Esophagus muscularis mucosa (tissue), 4 donors: ENCODE measurements around the gene EPN1. TPM values are rescaled to one million over a fixed set of nuclear protein-coding genes. Genes with fewer than 3 reads are reported as not detected.

Experiments used
- DNase-seq: peaks from one replicate; pipeline ENCODE4 v3.0.0-alpha.2; 2017; ENCODE audit errors: extremely low spot score
- H3K27ac ChIP-seq, 4 donors: fragments of 200-600 bp; sonication (generic); replicated peaks in 1 of 4; 1 replicate in 3 of 4; 2 replicates in 1 of 4; pipeline ENCODE4 v1.5.1; 2016 to 2019; ENCODE audit warnings: mild to moderate bottlenecking in 1 of 4
- H3K27me3 ChIP-seq, 4 donors: fragments of 200-600 bp; sonication (generic); one replicate each; pipeline versions ENCODE4 v1.5.1 to v1.6.0; 2016 to 2019
- H3K36me3 ChIP-seq, 4 donors: fragments of 200-600 bp; sonication (generic); one replicate each; pipeline ENCODE4 v1.5.1; 2016 to 2019
- H3K4me1 ChIP-seq, 4 donors: fragments of 200-600 bp; sonication (generic); one replicate each; pipeline ENCODE4 v1.5.1; 2016 to 2019
- H3K4me3 ChIP-seq, 4 donors: fragments of 200-600 bp; sonication (generic); 1 replicate in 2 of 4; 2 replicates in 2 of 4; pipeline ENCODE4 v1.5.1; 2016 to 2019; ENCODE audit warnings: mild to moderate bottlenecking in 4 of 4, moderate library complexity in 1 of 4
- H3K9me3 ChIP-seq, 4 donors: fragments of 200-600 bp; sonication (generic); 1 replicate in 3 of 4; 2 replicates in 1 of 4; pipeline ENCODE4 v1.5.1; 2016 to 2019
- EP300 ChIP-seq: sonication (generic); formaldehyde crosslinking; IDR thresholded peaks from one replicate; pipeline ENCODE4 v1.6.1; 2017; ENCODE audit warnings: antibody characterized with exemption
- POLR2A ChIP-seq: fragments of 450-650 bp; IDR thresholded peaks from one replicate; pipeline ENCODE4 v1.6.1; 2017; ENCODE audit warnings: antibody characterized with exemption, moderate library complexity, mild to moderate bottlenecking, low read depth
- POLR2AphosphoS5 ChIP-seq, 2 donors: sonication (generic); formaldehyde crosslinking; IDR thresholded peaks; one replicate each; pipeline ENCODE4 v1.6.1; 2017; ENCODE audit warnings: antibody characterized with exemption in 2 of 2
- WGBS: methylation state at CpG from one replicate; pipeline ENCODE4 v1.1.5; 2018; 5-methylcytosine and 5-hydroxymethylcytosine counted together
- intact Hi-C: fragments of 100-400 bp; cut with DNase I; formaldehyde crosslinking; loops from one replicate; pipeline ENCODE4 v1.15.1; 2023
- total RNA-seq, 4 donors: library from RNA; depleted of rRNA; stranded (reverse); fragments of >200 nt; gene quantifications; one replicate each; pipeline versions ENCODE4 v1.1.0 to v1.2.1, GENCODE V29; 2016
- TF ChIP-seq, protein P1 (sequence below), 3 experiments: fragments of 200-600 bp in 2 of 3; fragments of 450-650 bp in 1 of 3; sonication (generic) in 2 of 3; IDR thresholded peaks; one replicate each; pipeline ENCODE4 v1.5.1; 2017 to 2019; ENCODE audit warnings: antibody characterized with exemption in 3 of 3, mild to moderate bottlenecking in 2 of 3, moderate library complexity in 1 of 3

The EPN1 gene
- total RNA-seq, 4 donors from 2014 or later: 30.7 to 176 (median 104) TPM

- 90% methylated on average over 14 of the region's 22 CpGs for WGBS
These were observed 12.5 kb downstream of the EPN1 start for GRCh38 chr19:55687281-55688201.

GRCh38 chr19:55688422-55689218 is 13.6 kb downstream of the EPN1 start:
- intact Hi-C loops: no loop called here
- peaks cover 53 to 100% (median 98%) of the 10 kb centered on the region in 4 donors for H3K36me3 ChIP-seq
- no peak for TF ChIP-seq POLR2AphosphoS5 (IDR thresholded peaks at IDR 0.05)
- TF ChIP-seq POLR2A: no peak
- no peak for TF ChIP-seq EP300
- TF ChIP-seq, protein P1, sequence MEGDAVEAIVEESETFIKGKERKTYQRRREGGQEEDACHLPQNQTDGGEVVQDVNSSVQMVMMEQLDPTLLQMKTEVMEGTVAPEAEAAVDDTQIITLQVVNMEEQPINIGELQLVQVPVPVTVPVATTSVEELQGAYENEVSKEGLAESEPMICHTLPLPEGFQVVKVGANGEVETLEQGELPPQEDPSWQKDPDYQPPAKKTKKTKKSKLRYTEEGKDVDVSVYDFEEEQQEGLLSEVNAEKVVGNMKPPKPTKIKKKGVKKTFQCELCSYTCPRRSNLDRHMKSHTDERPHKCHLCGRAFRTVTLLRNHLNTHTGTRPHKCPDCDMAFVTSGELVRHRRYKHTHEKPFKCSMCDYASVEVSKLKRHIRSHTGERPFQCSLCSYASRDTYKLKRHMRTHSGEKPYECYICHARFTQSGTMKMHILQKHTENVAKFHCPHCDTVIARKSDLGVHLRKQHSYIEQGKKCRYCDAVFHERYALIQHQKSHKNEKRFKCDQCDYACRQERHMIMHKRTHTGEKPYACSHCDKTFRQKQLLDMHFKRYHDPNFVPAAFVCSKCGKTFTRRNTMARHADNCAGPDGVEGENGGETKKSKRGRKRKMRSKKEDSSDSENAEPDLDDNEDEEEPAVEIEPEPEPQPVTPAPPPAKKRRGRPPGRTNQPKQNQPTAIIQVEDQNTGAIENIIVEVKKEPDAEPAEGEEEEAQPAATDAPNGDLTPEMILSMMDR (IDR thresholded peaks at IDR 0.05): no peak
- WGBS: 67% methylated on average over 12 of the region's 27 CpGs
- no peaks in the 10 kb centered on the region for H3K27me3 ChIP-seq
- peaks cover 3 to 44% (median 16%) of the 10 kb centered on the region in 4 donors for H3K4me1 ChIP-seq
- H3K27ac ChIP-seq: no peak overlapping the region
- H3K9me3 ChIP-seq: no peaks in the 10 kb centered on the region
- DNase-seq: no peak
- no peak overlapping the region for H3K4me3 ChIP-seq

More at GRCh38 chr19:55687281-55688201, 12.5 kb downstream of the EPN1 start:
- H3K27ac ChIP-seq: no peak overlapping the region
- no peaks in the 10 kb centered on the region for H3K27me3 ChIP-seq
- H3K4me1 ChIP-seq: peaks cover 4 to 50% (median 16%) of the 10 kb centered on the region in 4 donors
- TF ChIP-seq POLR2A (no peak), EP300 (no peak)
- TF ChIP-seq, protein P1 (IDR thresholded peaks at IDR 0.05): no peak
- peaks cover 42 to 100% (median 97%) of the 10 kb centered on the region in 4 donors for H3K36me3 ChIP-seq
- intact Hi-C loops: no loop called here
- no peak overlapping the region for H3K4me3 ChIP-seq
- H3K9me3 ChIP-seq: no peaks in the 10 kb centered on the region
- DNase-seq: no peak

DNA sequence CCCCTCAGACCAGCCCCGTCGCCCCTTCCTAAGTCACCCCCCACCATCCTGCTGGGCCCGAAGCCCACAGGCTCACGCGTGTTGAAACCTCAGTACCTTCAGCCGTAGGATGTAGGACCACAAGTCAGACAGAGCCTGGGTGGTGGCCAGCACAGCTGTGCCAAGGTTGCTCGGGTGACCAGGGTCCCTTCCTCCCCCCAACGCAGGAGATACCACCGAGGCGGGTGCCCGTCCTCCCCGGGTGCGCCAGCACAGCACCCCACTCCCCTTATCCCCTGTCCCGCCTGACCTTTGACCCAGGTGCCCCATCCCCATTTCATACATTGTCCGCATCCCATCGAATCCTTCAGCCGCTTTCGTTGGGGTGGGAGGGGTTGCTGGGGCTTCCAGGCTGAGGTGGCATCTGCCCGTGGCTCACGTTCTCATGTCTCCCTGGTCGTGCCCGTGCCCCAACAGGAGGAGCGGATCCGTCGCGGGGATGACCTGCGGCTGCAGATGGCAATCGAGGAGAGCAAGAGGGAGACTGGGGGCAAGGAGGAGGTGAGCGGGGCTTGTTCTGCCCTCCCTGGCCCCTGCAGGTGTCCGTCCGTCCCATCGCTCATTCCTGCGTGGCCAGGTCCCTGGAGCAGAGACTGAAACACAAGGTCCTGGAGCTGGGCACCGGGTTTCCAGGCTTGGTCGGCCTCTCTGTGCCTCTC is 14.5 kb downstream of the EPN1 start:
- DNase-seq: no peak
- Histone ChIP-seq H3K27ac (no peak overlapping the region), H3K4me3 (no peak overlapping the region), H3K36me3 (peaks cover 62 to 100% (median 98%) of the 10 kb centered on the region in 4 donors), H3K9me3 (no peaks in the 10 kb centered on the region), H3K27me3 (no peaks in the 10 kb centered on the region), H3K4me1 (peaks cover 0 to 39% (median 16%) of the 10 kb centered on the region in 4 donors)
- TF ChIP-seq POLR2A (no peak), EP300 (no peak)
- TF ChIP-seq, protein P1 (IDR thresholded peaks at IDR 0.05): no peak
- intact Hi-C loops: no loop called here
- WGBS: 95% methylated on average over 20 of the region's 35 CpGs

DNA sequence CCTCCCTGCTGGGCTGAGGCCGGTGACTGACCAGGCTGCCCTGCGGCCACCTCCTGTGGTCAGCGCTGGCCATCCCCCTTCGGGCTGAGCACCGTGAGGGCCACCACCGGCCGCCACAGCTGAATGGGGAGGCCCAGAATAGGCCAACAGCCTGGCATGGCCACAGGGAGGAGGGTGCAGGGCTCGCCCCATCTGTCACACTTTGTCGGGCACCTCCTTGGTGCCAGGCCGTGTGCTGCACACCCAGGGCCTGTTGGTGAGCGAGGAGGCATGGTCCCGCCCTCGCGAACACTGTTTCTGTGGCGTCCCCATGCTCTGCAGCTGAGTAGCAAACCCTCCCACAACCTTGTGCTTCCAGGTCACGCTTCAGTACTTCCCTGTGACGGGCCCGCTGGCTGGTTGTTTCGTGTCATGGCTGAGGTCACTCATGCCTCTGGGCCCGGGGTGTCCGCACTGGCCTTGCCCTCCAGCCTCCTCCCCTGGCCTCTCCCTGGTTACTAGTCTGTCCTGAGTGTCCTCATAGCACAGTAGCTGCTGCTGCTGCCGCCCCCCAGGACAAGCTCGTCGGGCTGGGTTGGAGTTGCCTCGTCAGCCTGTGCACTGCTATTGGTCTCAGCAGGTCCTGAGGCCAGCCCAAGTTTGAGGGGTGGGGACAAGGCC is 15.2 kb downstream of the EPN1 start:
- no peak for DNase-seq
- TF ChIP-seq, protein P1 (IDR thresholded peaks at IDR 0.05): no peak
- no peak for TF ChIP-seq EP300
- TF ChIP-seq POLR2AphosphoS5 (IDR thresholded peaks at IDR 0.05): no peak
- TF ChIP-seq POLR2A: no peak
- Histone ChIP-seq H3K4me3 (no peak overlapping the region), H3K27ac (no peak overlapping the region), H3K4me1 (peaks cover 0 to 36% (median 16%) of the 10 kb centered on the region in 4 donors), H3K36me3 (peaks cover 63 to 100% (median 98%) of the 10 kb centered on the region in 4 donors), H3K27me3 (no peaks in the 10 kb centered on the region), H3K9me3 (no peaks in the 10 kb centered on the region)
- intact Hi-C loops: no loop called here
- 91% methylated on average over 25 of the region's 25 CpGs for WGBS
